Endothelial cell of umbilical vein (primary cell): ENCODE results near the gene NUP62. TPM values are rescaled to one million over a fixed set of nuclear protein-coding genes. Genes with fewer than 3 reads are reported as not detected.

ENCODE experiments used
- BruUV-seq: library from RNA; stranded (reverse); fragments of 400-500 nt; replicated peaks from 2 replicates; lab custom pipeline; 2021; lab: Mats Ljungman, UMichigan
- CTCF ChIA-PET: fragments of 300-600, 350-600 bp; sonication (Branson Sonifier 250); formaldehyde crosslinking; loops from one replicate; lab custom pipeline; 2021; ENCODE audit warnings: antibody characterized with exemption, inconsistent platforms; lab: Charles Lee
- POLR2A ChIA-PET: fragments of 300-600, 350-600 bp; sonication (Branson Sonifier 250); formaldehyde crosslinking; loops from one replicate; lab custom pipeline; 2021; ENCODE audit warnings: antibody characterized with exemption, inconsistent platforms; lab: Charles Lee
- DNase-seq: peaks from one replicate; pipeline ENCODE4 v3.0.0-alpha.2; 2011; ENCODE audit warnings: low read depth, low spot score
- FAIRE-seq: peaks from 2 replicates; lab custom pipeline; 2011; peaks lifted over from hg19 to GRCh38; lab: Jason Lieb, UNC
- H2AFZ ChIP-seq: 2 replicates; pipeline ENCODE4 v1.6.0; 2012; ENCODE audit warnings: low read depth, low read length, control low read depth, inconsistent platforms
- H3K27ac ChIP-seq: 2 replicates; pipeline ENCODE4 v1.5.1; 2011; ENCODE audit warnings: low read depth, mild to moderate bottlenecking, control low read depth, low read length, moderate library complexity; ENCODE audit not compliant: insufficient read depth
- H3K27me3 ChIP-seq, 2 experiments: 2 replicates each; pipeline versions ENCODE4 v1.6.0 to v1.6.1; 2011; ENCODE audit warnings: low read length in 2 of 2, mixed read lengths in 1 of 2; ENCODE audit not compliant: control insufficient read depth in 2 of 2, insufficient read depth in 2 of 2
- H3K36me3 ChIP-seq, 2 experiments: 2 replicates in 1 of 2; 3 replicates in 1 of 2; pipeline ENCODE4 v1.5.1; 2011; ENCODE audit warnings: low read length in 2 of 2, mild to moderate bottlenecking in 1 of 2, moderate library complexity in 1 of 2; ENCODE audit not compliant: control insufficient read depth in 2 of 2, insufficient read depth in 2 of 2; ENCODE audit errors: extremely low read depth in 1 of 2
- H3K4me1 ChIP-seq: 3 replicates; pipeline ENCODE4 v1.5.1; 2011; ENCODE audit warnings: mild to moderate bottlenecking, low read length; ENCODE audit not compliant: control insufficient read depth, insufficient read depth; ENCODE audit errors: extremely low read depth
- H3K4me2 ChIP-seq: 2 replicates; pipeline ENCODE4 v1.6.1; 2011; ENCODE audit warnings: low read length, control low read depth, mixed read lengths; ENCODE audit not compliant: insufficient read depth
- H3K4me3 ChIP-seq, 3 experiments: fragments of 200-600 bp in 1 of 3; sonication (generic), shearing (Covaris generic) in 1 of 3; replicated peaks in 1 of 3; 2 replicates each; pipeline ENCODE4 v1.5.1; 2011 to 2016; ENCODE audit warnings: control low read depth in 3 of 3, low read length in 3 of 3, mild to moderate bottlenecking in 2 of 3, inconsistent platforms in 1 of 3, low read depth in 1 of 3, moderate library complexity in 1 of 3; ENCODE audit not compliant: insufficient read depth in 1 of 3
- H3K79me2 ChIP-seq: 2 replicates; pipeline ENCODE4 v1.6.0; 2012; ENCODE audit warnings: low read length, inconsistent platforms; ENCODE audit not compliant: control insufficient read depth, insufficient read depth
- H3K9ac ChIP-seq: replicated peaks from 2 replicates; pipeline ENCODE3; 2011; ENCODE audit warnings: low read length, control low read depth; ENCODE audit not compliant: insufficient read depth; ENCODE audit errors: extremely low read depth
- H3K9me1 ChIP-seq: replicated peaks from 3 replicates; pipeline ENCODE4 v1.6.0; 2011; ENCODE audit warnings: mild to moderate bottlenecking, low read length; ENCODE audit not compliant: control insufficient read depth, insufficient read depth; ENCODE audit errors: extremely low read depth
- H3K9me3 ChIP-seq: replicated peaks from 2 replicates; pipeline ENCODE4 v1.5.1; 2012; ENCODE audit warnings: low read length, inconsistent platforms; ENCODE audit not compliant: control insufficient read depth, insufficient read depth
- H4K20me1 ChIP-seq: replicated peaks from 2 replicates; pipeline ENCODE3; 2011; ENCODE audit warnings: mild to moderate bottlenecking, low read length; ENCODE audit not compliant: control insufficient read depth, insufficient read depth; ENCODE audit errors: extremely low read depth
- CTCF ChIP-seq, 2 donors: IDR thresholded peaks; 1 replicate in 1 of 2; 2 replicates in 1 of 2; pipeline ENCODE4 v1.5.1; 2011; ENCODE audit warnings: low read length in 2 of 2, mild to moderate bottlenecking in 2 of 2, moderate library complexity in 2 of 2, control low read depth in 1 of 2, inconsistent platforms in 1 of 2, low read depth in 1 of 2; ENCODE audit not compliant: insufficient read depth in 1 of 2; ENCODE audit errors: extremely low read depth in 1 of 2
- EZH2 ChIP-seq: IDR thresholded peaks from 2 replicates; pipeline ENCODE4 v1.6.1; 2012; ENCODE audit warnings: borderline replicate concordance, low read depth, mild to moderate bottlenecking, moderate library complexity, low read length, inconsistent platforms; ENCODE audit not compliant: severe bottlenecking
- FOS ChIP-seq: IDR thresholded peaks from 2 replicates; pipeline ENCODE4 v1.6.1; 2011; ENCODE audit warnings: mild to moderate bottlenecking, low read length, moderate library complexity, borderline replicate concordance; ENCODE audit not compliant: insufficient read depth
- GATA2 ChIP-seq: IDR thresholded peaks from 2 replicates; pipeline ENCODE4 v1.7.0; 2011; ENCODE audit warnings: low read depth, mild to moderate bottlenecking, moderate library complexity, mixed read lengths, low read length; ENCODE audit not compliant: insufficient read length, insufficient read depth
- JUN ChIP-seq: IDR thresholded peaks from 2 replicates; pipeline ENCODE4 v1.6.1; 2011; ENCODE audit warnings: borderline replicate concordance, low read depth; ENCODE audit not compliant: insufficient read length, insufficient read depth
- MAX ChIP-seq: IDR thresholded peaks from 2 replicates; pipeline ENCODE4 v1.6.1; 2011; ENCODE audit not compliant: insufficient read depth, insufficient read length
- MYC ChIP-seq: IDR thresholded peaks from one replicate; pipeline ENCODE4 v1.6.1; 2011; ENCODE audit warnings: mild to moderate bottlenecking, low read depth, low read length
- POLR2A ChIP-seq: IDR thresholded peaks from 2 replicates; pipeline ENCODE4 v1.6.1; 2012; ENCODE audit warnings: low read depth, mild to moderate bottlenecking, control low read depth, low read length
- POLR2AphosphoS5 ChIP-seq: IDR thresholded peaks from 2 replicates; pipeline ENCODE4 v1.6.1; 2012; ENCODE audit warnings: low read depth, mild to moderate bottlenecking, control low read depth, low read length, moderate library complexity; ENCODE audit not compliant: insufficient read depth
- dilution Hi-C: fragments of 300-500 bp; cut with MboI; formaldehyde crosslinking; loops from one replicate; pipeline ENCODE4 v1.15.0; 2019; ENCODE audit warnings: low sequenced_read_pairs; ENCODE audit not compliant: extremely low pct_ligation_motif_present
- intact Hi-C: fragments of 100-400 bp; cut with micrococcal nuclease; formaldehyde crosslinking; loops from one replicate; pipeline ENCODE4 v1.10.0; 2022
- polyA plus RNA-seq, 4 experiments: library from polyadenylated mRNA; depleted of rRNA in 3 of 4; stranded (reverse) in 3 of 4; unstranded in 1 of 4; fragments of >200 nt; gene quantifications; 2 replicates each; pipeline versions ENCODE4 v1.2.1 to v1.2.3, GENCODE V29; 2011 to 2012; ENCODE audit warnings: missing spikeins in 1 of 4
- total RNA-seq: library from RNA; stranded (reverse); gene quantifications from 2 replicates; pipeline ENCODE4 v1.2.3, GENCODE V29; 2021

Gene NUP62
- total and polyA plus RNA-seq, 2 donors (not counting 3 experiments of a cell fraction or from before 2014, with no cell fraction given) = 32.0 to 93.7 TPM

DNA sequence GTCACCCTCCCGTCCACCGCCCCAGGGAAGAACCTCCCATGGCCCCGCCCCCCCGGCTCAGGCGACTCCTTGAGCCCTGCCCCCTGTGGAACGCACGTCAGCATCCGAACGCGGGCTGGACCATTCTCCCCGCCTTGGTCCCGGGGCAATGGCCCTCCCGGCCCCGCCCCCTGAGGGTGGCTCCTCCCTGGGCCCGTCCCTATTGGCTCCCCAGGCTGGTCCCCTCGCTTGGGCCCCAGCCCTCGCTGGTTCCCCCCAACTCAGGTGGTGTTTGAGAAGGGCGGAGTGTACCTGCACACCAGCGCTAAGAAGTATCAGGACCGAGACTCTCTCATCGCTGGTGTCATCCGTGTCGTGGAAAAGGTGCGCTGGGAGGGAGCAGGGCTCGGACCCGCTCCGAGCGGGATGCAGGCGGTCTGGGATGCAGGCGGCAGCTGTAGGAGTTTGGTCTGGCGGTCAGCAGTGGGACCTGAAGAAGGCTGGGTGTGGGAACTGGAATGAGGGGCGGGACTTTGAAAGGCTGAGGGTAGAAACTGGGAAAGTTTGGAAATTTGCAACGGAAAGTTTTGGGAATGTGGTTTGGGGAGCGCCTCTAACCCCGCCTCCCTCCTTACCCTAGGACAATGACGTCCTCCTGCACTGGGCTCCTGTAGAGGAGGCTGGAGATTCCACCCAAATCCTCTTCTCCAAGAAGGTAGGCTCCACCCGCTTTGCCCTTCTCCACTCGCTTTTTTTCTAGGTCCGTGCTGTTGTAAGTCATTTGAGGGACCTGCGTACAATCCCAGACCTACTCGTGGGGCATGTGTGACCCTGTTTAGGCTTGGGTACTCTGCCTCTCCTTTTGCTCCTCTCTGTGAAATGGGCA, 51.2 kb downstream of the NUP62 start:
- Histone ChIP-seq H3K4me3 (peak overlapping the region; percentile 33 to 81 (median 70)), H3K9ac (peak overlapping the region; percentile 91), H3K9me1 (no peaks in the 10 kb centered on the region), H3K9me3 (no peaks in the 10 kb centered on the region), H3K4me1 (peaks cover 14% of the 10 kb centered on the region), H3K4me2 (peak overlapping the region; percentile 83), H3K36me3 (peaks cover 6 to 30% of the 10 kb centered on the region in 2 experiments), H4K20me1 (no peaks in the 10 kb centered on the region), H3K27ac (peak overlapping the region; percentile 84), H3K27me3 (no peaks in the 10 kb centered on the region), H2AFZ (peak overlapping the region; percentile 82), H3K79me2 (peaks cover 18% of the 10 kb centered on the region)
- DNase-seq = peak; percentile 97
- ChIA-PET POLR2A (no interaction called here), CTCF (interaction anchor here (1.6 kb wide), 1 partner anchor 10 kb away, joined by 4 read pairs; the partner anchor contains the start of gene PNKP)
- dilution Hi-C loops (no loop called here), intact Hi-C loops (loop anchor here (1.0 to 5.0 kb wide), 8 partner anchors 9 to 506 kb away; partner anchors contain the start of genes ALDH16A1, ATF5, FUZ and NUP62)
- TF ChIP-seq MAX (no peak), EZH2 (no peak), POLR2A (no peak), MYC (no peak), GATA2 (no peak), POLR2AphosphoS5 (no peak), CTCF (IDR thresholded peaks at IDR 0.05; ENCODE audit: extremely low read depth in 1 of 2, insufficient read depth in 1 of 2, low read depth in 1 of 2, low read length in 2 of 2) (no peak), FOS (no peak), JUN (no peak)
- BruUV-seq = TSS peak; percentile 34
- no peak for FAIRE-seq
